Measurements from ENCODE around the gene CCER1.
"Not testable (repeated sequence)": the region's sequence is repeated elsewhere in the genome, so short reads cannot be mapped to it uniquely, and the experiment has no call there.

CCER1 gene

GRCh38 chr12:90987101-90987500 is 32.1 kb upstream of the CCER1 start:
- Histone ChIP-seq H3K27ac (ENCODE audit: low read length) (no peak overlapping the region), H2AFZ (ENCODE audit: low read depth, low read length) (no peak overlapping the region), H3K9ac (ENCODE audit: low read depth, low read length) (no peak overlapping the region), H3K4me2 (ENCODE audit: insufficient read depth, low read length) (no peak overlapping the region), H3K27me3 (ENCODE audit: insufficient read depth, low read length, poor library complexity) (no peaks in the 10 kb centered on the region), H3K9me3 (ENCODE audit: insufficient read depth, low read length, severe bottlenecking) (no peaks in the 10 kb centered on the region), H3K4me1 (ENCODE audit: insufficient read depth, low read length) (no peaks in the 10 kb centered on the region), H3K4me3 (ENCODE audit: low read depth in 1 of 2, low read length in 2 of 2) (no peak overlapping the region), H3K79me2 (ENCODE audit: insufficient read depth, low read length) (no peaks in the 10 kb centered on the region), H4K20me1 (ENCODE audit: insufficient read depth, low read length) (no peaks in the 10 kb centered on the region), H3K36me3 (ENCODE audit: insufficient read depth, low read length) (no peaks in the 10 kb centered on the region)
- TF ChIP-seq CTCF (IDR thresholded peaks at IDR 0.05; ENCODE audit: borderline replicate concordance, extremely low read depth, low read length, poor library complexity, severe bottlenecking) (no peak), EZH2 (IDR thresholded peaks at IDR 0.05; ENCODE audit: borderline replicate concordance, low read depth, low read length, severe bottlenecking) (no peak)
- no peak for ATAC-seq (ENCODE audit: insufficient read depth, low read depth)
- DNase-seq, result no peak

GRCh38 chr12:90985331-90985730 is 30.4 kb upstream of the CCER1 start:
- not testable (repeated sequence) for H3K9me3 ChIP-seq (ENCODE audit: insufficient read depth, low read length, severe bottlenecking); H2AFZ ChIP-seq (ENCODE audit: low read depth, low read length); H3K4me3 ChIP-seq (ENCODE audit: low read depth in 1 of 2, low read length in 2 of 2); H3K27ac ChIP-seq (ENCODE audit: low read length); H3K4me1 ChIP-seq (ENCODE audit: insufficient read depth, low read length); H3K36me3 ChIP-seq (ENCODE audit: insufficient read depth, low read length); H3K9ac ChIP-seq (ENCODE audit: low read depth, low read length); DNase-seq; H4K20me1 ChIP-seq (ENCODE audit: insufficient read depth, low read length); H3K4me2 ChIP-seq (ENCODE audit: insufficient read depth, low read length); ATAC-seq (ENCODE audit: insufficient read depth, low read depth); H3K79me2 ChIP-seq (ENCODE audit: insufficient read depth, low read length); H3K27me3 ChIP-seq (ENCODE audit: insufficient read depth, low read length, poor library complexity)

GRCh38 chr12:90984114-90984513 is 29.1 kb upstream of the CCER1 start:
- H3K27me3 ChIP-seq (ENCODE audit: insufficient read depth, low read length, poor library complexity), result no peaks in the 10 kb centered on the region
- ATAC-seq (ENCODE audit: insufficient read depth, low read depth), result no peak
- no peak overlapping the region for H3K9ac ChIP-seq (ENCODE audit: low read depth, low read length)

GRCh38 chr12:90982170-90982569 is 27.2 kb upstream of the CCER1 start:
- Histone ChIP-seq H3K9me3 (ENCODE audit: insufficient read depth, low read length, severe bottlenecking) (no peaks in the 10 kb centered on the region), H3K79me2 (ENCODE audit: insufficient read depth, low read length) (no peaks in the 10 kb centered on the region), H4K20me1 (ENCODE audit: insufficient read depth, low read length) (no peaks in the 10 kb centered on the region), H3K36me3 (ENCODE audit: insufficient read depth, low read length) (no peaks in the 10 kb centered on the region), H3K4me1 (ENCODE audit: insufficient read depth, low read length) (no peaks in the 10 kb centered on the region), H2AFZ (ENCODE audit: low read depth, low read length) (no peak overlapping the region), H3K9ac (ENCODE audit: low read depth, low read length) (no peak overlapping the region), H3K4me2 (ENCODE audit: insufficient read depth, low read length) (no peak overlapping the region), H3K4me3 (ENCODE audit: low read depth in 1 of 2, low read length in 2 of 2) (no peak overlapping the region), H3K27me3 (ENCODE audit: insufficient read depth, low read length, poor library complexity) (no peaks in the 10 kb centered on the region), H3K27ac (ENCODE audit: low read length) (no peak overlapping the region)
- TF ChIP-seq EZH2 (IDR thresholded peaks at IDR 0.05; ENCODE audit: borderline replicate concordance, low read depth, low read length, severe bottlenecking) (no peak), CTCF (IDR thresholded peaks at IDR 0.05; ENCODE audit: borderline replicate concordance, extremely low read depth, low read length, poor library complexity, severe bottlenecking) (no peak)
- DNase-seq, result no peak
- no peak for ATAC-seq (ENCODE audit: insufficient read depth, low read depth)

More at GRCh38 chr12:90984114-90984513, 29.1 kb upstream of the CCER1 start:
- H3K27ac ChIP-seq (ENCODE audit: low read length), result no peak overlapping the region
- H3K36me3 ChIP-seq (ENCODE audit: insufficient read depth, low read length), result no peaks in the 10 kb centered on the region
- H3K4me3 ChIP-seq (ENCODE audit: low read depth in 1 of 2, low read length in 2 of 2), result no peak overlapping the region
- no peaks in the 10 kb centered on the region for H3K79me2 ChIP-seq (ENCODE audit: insufficient read depth, low read length)
- no peaks in the 10 kb centered on the region for H3K4me1 ChIP-seq (ENCODE audit: insufficient read depth, low read length)
- no peaks in the 10 kb centered on the region for H3K9me3 ChIP-seq (ENCODE audit: insufficient read depth, low read length, severe bottlenecking)
- H4K20me1 ChIP-seq (ENCODE audit: insufficient read depth, low read length), result no peaks in the 10 kb centered on the region
- no peak overlapping the region for H2AFZ ChIP-seq (ENCODE audit: low read depth, low read length)
- H3K4me2 ChIP-seq (ENCODE audit: insufficient read depth, low read length), result no peak overlapping the region
- no peak for DNase-seq
- no peak for TF ChIP-seq EZH2 (IDR thresholded peaks at IDR 0.05; ENCODE audit: borderline replicate concordance, low read depth, low read length, severe bottlenecking)
- TF ChIP-seq CTCF (IDR thresholded peaks at IDR 0.05; ENCODE audit: borderline replicate concordance, extremely low read depth, low read length, poor library complexity, severe bottlenecking), result no peak
